SK-N-SH (cell line): ENCODE data around the gene PITPNM3. TPM values are rescaled to one million over a fixed set of nuclear protein-coding genes. Genes with fewer than 3 reads are reported as not detected.

Source experiments
- CTCF ChIA-PET: fragments of 300-600, 350-600 bp; formaldehyde crosslinking; extraction: SDS; loops from one replicate; lab custom pipeline; 2021; lab: Yijun Ruan, JAX
- POLR2A ChIA-PET: fragments of 350-600 bp; sonication (Branson Sonifier 250); formaldehyde crosslinking; extraction: SDS; loops from one replicate; lab custom pipeline; 2020; ENCODE audit warnings: antibody characterized with exemption, inconsistent platforms; lab: Yijun Ruan, JAX
- DNase-seq: peaks from one replicate; pipeline ENCODE4 v3.0.0; 2012
- H2AFZ ChIP-seq: fragments of 200-600 bp; sonication (generic); 2 replicates; pipeline ENCODE4 v1.8.1; 2016; ENCODE audit warnings: antibody characterized with exemption, mild to moderate bottlenecking, low read depth
- H3F3A ChIP-seq: fragments of 200-600 bp; sonication (generic); replicated peaks from 2 replicates; pipeline ENCODE3; 2016; ENCODE audit warnings: antibody characterized with exemption, mild to moderate bottlenecking; ENCODE audit not compliant: insufficient read depth
- H3K27ac ChIP-seq, 2 experiments: fragments of 200-500 bp in 1 of 2; fragments of 200-600 bp in 1 of 2; sonication (Bioruptor generic) in 1 of 2; sonication (generic), shearing (Covaris generic) in 1 of 2; 2 replicates each; pipeline versions ENCODE4 v1.5.1 to v1.6.1; 2014 to 2016; ENCODE audit warnings: low read depth in 2 of 2, inconsistent platforms in 1 of 2, low read length in 1 of 2, mild to moderate bottlenecking in 1 of 2, mixed read lengths in 1 of 2
- H3K27me3 ChIP-seq: fragments of 200-600 bp; sonication (generic), shearing (Covaris generic); 2 replicates; pipeline ENCODE4 v1.6.1; 2016; ENCODE audit warnings: mixed run types; ENCODE audit not compliant: insufficient read depth
- H3K36me3 ChIP-seq, 2 experiments: fragments of 200-500 bp in 1 of 2; fragments of 200-600 bp in 1 of 2; sonication (Bioruptor generic) in 1 of 2; sonication (generic) in 1 of 2; replicated peaks in 1 of 2; 2 replicates each; pipeline versions ENCODE3 to v1.5.1; 2014 to 2016; ENCODE audit warnings: low read length in 1 of 2, mild to moderate bottlenecking in 1 of 2; ENCODE audit not compliant: insufficient read depth in 2 of 2, control insufficient read depth in 1 of 2
- H3K4me1 ChIP-seq, 2 experiments: fragments of 200-500 bp in 1 of 2; fragments of 200-600 bp in 1 of 2; sonication (Bioruptor generic) in 1 of 2; sonication (generic), shearing (Covaris generic) in 1 of 2; 2 replicates each; pipeline versions ENCODE4 v1.5.1 to v1.6.1; 2014 to 2016; ENCODE audit warnings: low read depth in 1 of 2, low read length in 1 of 2, mixed run types in 1 of 2; ENCODE audit not compliant: insufficient read depth in 2 of 2, control insufficient read depth in 1 of 2
- H3K4me2 ChIP-seq: fragments of 200-600 bp; sonication (generic), shearing (Covaris generic); 2 replicates; pipeline ENCODE4 v1.6.1; 2017; ENCODE audit warnings: mixed run types
- H3K4me3 ChIP-seq, 2 experiments: fragments of 200-500 bp in 1 of 2; fragments of 200-600 bp in 1 of 2; sonication (Bioruptor generic) in 1 of 2; sonication (generic), shearing (Covaris generic) in 1 of 2; 2 replicates each; pipeline versions ENCODE4 v1.5.1 to v1.8.1; 2014 to 2016; ENCODE audit warnings: low read depth in 2 of 2, inconsistent platforms in 1 of 2, low read length in 1 of 2, mild to moderate bottlenecking in 1 of 2, mixed read lengths in 1 of 2, moderate library complexity in 1 of 2
- H3K79me2 ChIP-seq: fragments of 200-600 bp; sonication (generic); 2 replicates; pipeline ENCODE4 v1.8.1; 2017; ENCODE audit warnings: mild to moderate bottlenecking; ENCODE audit not compliant: insufficient read depth
- H3K9ac ChIP-seq: fragments of 200-600 bp; sonication (generic); 2 replicates; pipeline ENCODE4 v1.6.1; 2017; ENCODE audit warnings: mixed run types
- H3K9me2 ChIP-seq: fragments of 200-600 bp; sonication (generic); 2 replicates; pipeline ENCODE4 v1.6.1; 2017; ENCODE audit warnings: mixed run types
- H3K9me3 ChIP-seq: fragments of 200-600 bp; sonication (generic); 2 replicates; pipeline ENCODE4 v1.6.1; 2017; ENCODE audit warnings: mixed run types, mild to moderate bottlenecking, moderate library complexity
- H4K20me1 ChIP-seq: fragments of 200-600 bp; sonication (generic); 2 replicates; pipeline ENCODE4 v1.6.1; 2017; ENCODE audit warnings: mild to moderate bottlenecking, mixed run types; ENCODE audit not compliant: insufficient read depth
- ELF1 ChIP-seq: IDR thresholded peaks from 2 replicates; pipeline ENCODE4 v1.4.0; 2012
- EP300 ChIP-seq, 2 experiments: IDR thresholded peaks; 2 replicates each; pipeline versions ENCODE4 v1.4.0 to v1.6.1; 2012; ENCODE audit warnings: borderline replicate concordance in 1 of 2, low read depth in 1 of 2, low read length in 1 of 2
- JUND ChIP-seq: IDR thresholded peaks from 2 replicates; pipeline ENCODE4 v1.4.0; 2012
- MEF2A ChIP-seq: IDR thresholded peaks from 2 replicates; pipeline ENCODE4 v1.4.0; 2012; ENCODE audit warnings: low read depth, borderline replicate concordance
- MXI1 ChIP-seq: IDR thresholded peaks from 2 replicates; pipeline ENCODE4 v1.6.1; 2012; ENCODE audit warnings: mild to moderate bottlenecking, low read depth, low read length, improper control_type of control experiment
- NRF1 ChIP-seq: IDR thresholded peaks from 2 replicates; pipeline ENCODE4 v1.6.1; 2012; ENCODE audit warnings: low read depth, mild to moderate bottlenecking, low read length
- POLR2AphosphoS5 ChIP-seq: IDR thresholded peaks from 2 replicates; pipeline ENCODE4 v1.6.1; 2012; ENCODE audit warnings: low read depth, low read length
- RAD21 ChIP-seq: IDR thresholded peaks from 2 replicates; pipeline ENCODE4 v1.6.1; 2012; ENCODE audit warnings: mild to moderate bottlenecking, low read length
- RCOR1 ChIP-seq: fragments of 150-350 bp; IDR thresholded peaks from 2 replicates; pipeline ENCODE4 v1.6.1; 2017; ENCODE audit warnings: antibody characterized with exemption, low read length
- REST ChIP-seq: IDR thresholded peaks from 2 replicates; pipeline ENCODE4 v1.6.1; 2012; ENCODE audit warnings: mild to moderate bottlenecking, low read depth, low read length, moderate library complexity
- RFX5 ChIP-seq: IDR thresholded peaks from 2 replicates; pipeline ENCODE4 v1.6.1; 2012; ENCODE audit warnings: mild to moderate bottlenecking, improper control_type of control experiment, low read length
- SIN3A ChIP-seq: IDR thresholded peaks from 2 replicates; pipeline ENCODE4 v1.6.1; 2012; ENCODE audit warnings: low read depth, mild to moderate bottlenecking, low read length, moderate library complexity, borderline replicate concordance
- SMC3 ChIP-seq: IDR thresholded peaks from 2 replicates; pipeline ENCODE4 v1.6.1; 2012; ENCODE audit warnings: low read depth, low read length, improper control_type of control experiment
- TAF1 ChIP-seq: IDR thresholded peaks from 2 replicates; pipeline ENCODE4 v1.6.1; 2012; ENCODE audit warnings: low read depth, mild to moderate bottlenecking, low read length, moderate library complexity, borderline replicate concordance
- TCF12 ChIP-seq: IDR thresholded peaks from 2 replicates; pipeline ENCODE4 v1.4.0; 2012
- TEAD4 ChIP-seq: IDR thresholded peaks from 2 replicates; pipeline ENCODE4 v1.4.0; 2012; ENCODE audit warnings: mild to moderate bottlenecking, borderline replicate concordance; ENCODE audit not compliant: insufficient read depth
- YY1 ChIP-seq: IDR thresholded peaks from 2 replicates; pipeline ENCODE4 v1.4.0; 2012; ENCODE audit warnings: low read depth, mild to moderate bottlenecking
- ZBTB33 ChIP-seq: IDR thresholded peaks from 2 replicates; pipeline ENCODE4 v1.4.0; 2012; ENCODE audit warnings: low read depth, borderline replicate concordance
- WGBS: methylation state at CpG from one replicate; pipeline ENCODE4 v1.1.6; 2017; ENCODE audit warnings: low lambda C conversion rate; 5-methylcytosine and 5-hydroxymethylcytosine counted together
- polyA plus RNA-seq, 3 experiments: library from polyadenylated mRNA; depleted of rRNA; stranded (reverse); fragments of >200 nt; gene quantifications; 2 replicates each; pipeline ENCODE4 v1.2.3, GENCODE V29; 2012
- TF ChIP-seq, protein P1 (sequence below): fragments of 150-350 bp; IDR thresholded peaks from 2 replicates; pipeline ENCODE4 v1.6.1; 2017; ENCODE audit warnings: antibody characterized with exemption, low read length, low read depth, borderline replicate concordance
- TF ChIP-seq, protein P2 (sequence below): fragments of 150-350 bp; IDR thresholded peaks from 2 replicates; pipeline ENCODE4 v1.6.1; 2016; ENCODE audit warnings: mild to moderate bottlenecking, low read depth, low read length

Gene PITPNM3
- polyA plus RNA-seq, 1 of the 3 experiments (the other 2 are of a cell fraction): 0.82 TPM

- Histone ChIP-seq H3K4me2 (no peak overlapping the region), H3K9ac (no peak overlapping the region), H2AFZ (no peak overlapping the region), H3K79me2 (no peaks in the 10 kb centered on the region), H3K4me3 (no peak overlapping the region), H3K36me3 (peaks cover 76 to 91% of the 10 kb centered on the region in 2 experiments), H4K20me1 (no peaks in the 10 kb centered on the region), H3K27me3 (no peaks in the 10 kb centered on the region), H3K9me3 (no peaks in the 10 kb centered on the region), H3K9me2 (no peaks in the 10 kb centered on the region), H3F3A (no peaks in the 10 kb centered on the region), H3K4me1 (no peaks in the 10 kb centered on the region; a peak in 1 of 4 replicates), H3K27ac (no peak overlapping the region)
- POLR2A ChIA-PET: no interaction called here
- WGBS: 92% methylated on average over 2 of the region's 2 CpGs
- TF ChIP-seq RAD21 (no peak), NRF1 (no peak), TEAD4 (no peak), SIN3A (no peak), ZBTB33 (no peak), ELF1 (no peak), RCOR1 (no peak), SMC3 (no peak), TAF1 (no peak), POLR2AphosphoS5 (no peak), MEF2A (no peak), EP300 (IDR thresholded peaks at IDR 0.05; ENCODE audit: borderline replicate concordance in 1 of 2, low read depth in 1 of 2, low read length in 1 of 2) (no peak), MXI1 (no peak), JUND (no peak)
- TF ChIP-seq, protein P1, sequence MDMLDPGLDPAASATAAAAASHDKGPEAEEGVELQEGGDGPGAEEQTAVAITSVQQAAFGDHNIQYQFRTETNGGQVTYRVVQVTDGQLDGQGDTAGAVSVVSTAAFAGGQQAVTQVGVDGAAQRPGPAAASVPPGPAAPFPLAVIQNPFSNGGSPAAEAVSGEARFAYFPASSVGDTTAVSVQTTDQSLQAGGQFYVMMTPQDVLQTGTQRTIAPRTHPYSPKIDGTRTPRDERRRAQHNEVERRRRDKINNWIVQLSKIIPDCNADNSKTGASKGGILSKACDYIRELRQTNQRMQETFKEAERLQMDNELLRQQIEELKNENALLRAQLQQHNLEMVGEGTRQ: no peak
- CTCF ChIA-PET: interaction anchor here (0.9 to 1.7 kb wide), 3 partner anchors 9 to 408 kb away, joined by 3 to 4 read pairs (median 3); no protein-coding TSS in a partner anchor
- no peak for DNase-seq
Observed at GRCh38 chr17:6596511-6596910, 40.2 kb upstream of the PITPNM3 start.

- Histone ChIP-seq H3K9me3 (no peaks in the 10 kb centered on the region), H2AFZ (no peak overlapping the region), H4K20me1 (no peaks in the 10 kb centered on the region), H3K9me2 (no peaks in the 10 kb centered on the region), H3K9ac (no peak overlapping the region), H3K4me1 (no peaks in the 10 kb centered on the region; a peak in 1 of 4 replicates), H3K27ac (no peak overlapping the region), H3K4me3 (no peak overlapping the region), H3K27me3 (no peaks in the 10 kb centered on the region), H3K79me2 (no peaks in the 10 kb centered on the region), H3F3A (no peaks in the 10 kb centered on the region), H3K4me2 (no peak overlapping the region), H3K36me3 (peaks cover 72 to 87% of the 10 kb centered on the region in 2 experiments)
- ChIA-PET CTCF (interaction anchor here (0.6 to 1.7 kb wide), 2 partner anchors 13 to 124 kb away, joined by 3 to 4 read pairs; no protein-coding TSS in a partner anchor), POLR2A (no interaction called here)
- DNase-seq: no peak
- 97% methylated on average over 7 of the region's 7 CpGs for WGBS
- TF ChIP-seq RAD21 (no peak), MEF2A (no peak), TCF12 (no peak), REST (no peak), YY1 (no peak), RFX5 (no peak)
- TF ChIP-seq, protein P2, sequence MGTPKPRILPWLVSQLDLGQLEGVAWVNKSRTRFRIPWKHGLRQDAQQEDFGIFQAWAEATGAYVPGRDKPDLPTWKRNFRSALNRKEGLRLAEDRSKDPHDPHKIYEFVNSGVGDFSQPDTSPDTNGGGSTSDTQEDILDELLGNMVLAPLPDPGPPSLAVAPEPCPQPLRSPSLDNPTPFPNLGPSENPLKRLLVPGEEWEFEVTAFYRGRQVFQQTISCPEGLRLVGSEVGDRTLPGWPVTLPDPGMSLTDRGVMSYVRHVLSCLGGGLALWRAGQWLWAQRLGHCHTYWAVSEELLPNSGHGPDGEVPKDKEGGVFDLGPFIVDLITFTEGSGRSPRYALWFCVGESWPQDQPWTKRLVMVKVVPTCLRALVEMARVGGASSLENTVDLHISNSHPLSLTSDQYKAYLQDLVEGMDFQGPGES: no peak
- TF ChIP-seq, protein P1: no peak
Observed at GRCh38 chr17:6596081-6596480, 39.7 kb upstream of the PITPNM3 start.
